Naive thymus-derived CD8-positive, alpha-beta T cell (primary cell): ENCODE data around the gene ZNF460. TPM values are rescaled to one million over a fixed set of nuclear protein-coding genes. Genes with fewer than 3 reads are reported as not detected.
A peak's percentile ranks its signal among the peaks of the same experiment; 100 is the strongest.
"Not testable (repeated sequence)": the region's sequence is repeated elsewhere in the genome, so short reads cannot be mapped to it uniquely, and the experiment has no call there.

Experiments
- ATAC-seq, 2 donors: fragments of 150-1000 bp; cut with Tn5 transposase in 1 of 2; sonication (Bioruptor Pico), chemical (Tn5 transposase) in 1 of 2; 1 replicate in 1 of 2; 2 replicates in 1 of 2; pipeline ENCODE4 v1.10.0; 2021; ENCODE audit warnings: mild to moderate bottlenecking in 2 of 2, moderate library complexity in 2 of 2
- POLR2A ChIA-PET: fragments of 350-600 bp; sonication (Branson Sonifier 250); formaldehyde crosslinking; loops from one replicate; lab custom pipeline; 2021; ENCODE audit warnings: antibody characterized with exemption; lab: Charles Lee
- DNase-seq, 10 donors: peaks; one replicate each; pipeline versions ENCODE4 v3.0.0 to v3.0.0-alpha.2; 2020 to 2022
- H3K27ac Mint-ChIP-seq, 10 donors: one replicate each; pipeline ENCODE4 v1.8.0; 2020 to 2022; ENCODE audit warnings: mild to moderate bottlenecking in 10 of 10, mixed read lengths in 10 of 10, moderate library complexity in 4 of 10, inconsistent platforms in 1 of 10
- H3K27me3 Mint-ChIP-seq, 5 donors: one replicate each; pipeline ENCODE4 v1.8.0; 2021 to 2022; ENCODE audit warnings: mixed read lengths in 5 of 5
- H3K36me3 Mint-ChIP-seq, 3 donors: one replicate each; pipeline ENCODE4 v1.8.0; 2020 to 2022; ENCODE audit warnings: mixed read lengths in 3 of 3, mild to moderate bottlenecking in 2 of 3, inconsistent platforms in 1 of 3
- H3K4me1 Mint-ChIP-seq, 4 donors: one replicate each; pipeline ENCODE4 v1.8.0; 2021 to 2022; ENCODE audit warnings: mixed read lengths in 4 of 4
- H3K4me3 Mint-ChIP-seq, 10 donors: one replicate each; pipeline ENCODE4 v1.8.0; 2020 to 2022; ENCODE audit warnings: mild to moderate bottlenecking in 10 of 10, mixed read lengths in 10 of 10, moderate library complexity in 6 of 10, inconsistent platforms in 1 of 10
- H3K9me3 Mint-ChIP-seq, 9 donors: one replicate each; pipeline ENCODE4 v1.8.0; 2020 to 2022; ENCODE audit warnings: mixed read lengths in 9 of 9, mild to moderate bottlenecking in 3 of 9, inconsistent platforms in 1 of 9, moderate library complexity in 1 of 9
- polyA plus RNA-seq, 3 donors: library from polyadenylated mRNA; unstranded; fragments of 300-500 nt; fragmentation: Illumina TruSeq; gene quantifications; one replicate each; pipeline ENCODE4 v1.2.3, GENCODE V29; 2021
- total RNA-seq, 8 experiments: library from RNA in 2 of 8; stranded (reverse) in 2 of 8; gene quantifications; one replicate each; pipeline ENCODE4 v1.2.3 and lab custom pipeline; 2021 to 2026

The ZNF460 gene
- total and polyA plus RNA-seq, 5 experiments from 2014 or later, result 5.4 to 85.3 (median 9.4) TPM

DNA sequence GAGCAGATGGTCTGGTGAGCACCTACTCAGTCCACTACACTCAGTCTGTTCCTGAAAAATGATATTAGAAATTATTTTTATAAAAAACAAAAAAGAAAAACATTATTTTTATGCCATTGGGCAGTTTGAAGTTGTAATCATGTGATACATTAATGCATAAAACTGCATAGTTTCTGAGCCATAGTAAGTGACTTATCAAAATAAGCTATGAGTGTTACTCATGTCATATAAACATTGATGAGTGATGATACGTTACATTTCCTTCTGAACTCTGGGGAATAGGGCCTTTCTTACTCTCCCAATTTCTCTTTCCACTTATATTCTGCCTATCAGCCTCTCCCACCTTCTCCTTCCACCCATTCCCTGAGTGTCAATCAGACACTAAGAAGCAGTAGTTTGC, 31.0 kb upstream of the ZNF460 start:
- POLR2A ChIA-PET, result no interaction called here
- Mint-ChIP-seq H3K27ac (no peak overlapping the region), H3K27me3 (no peaks in the 10 kb centered on the region), H3K36me3 (peaks cover 60 to 100% (median 94%) of the 10 kb centered on the region in 3 donors), H3K4me3 (no peak overlapping the region), H3K4me1 (peaks cover 2 to 14% (median 6%) of the 10 kb centered on the region in 4 donors), H3K9me3 (peaks cover 5 to 65% (median 35%) of the 10 kb centered on the region in 9 donors)
- no peak for DNase-seq
- no peak for ATAC-seq

DNA sequence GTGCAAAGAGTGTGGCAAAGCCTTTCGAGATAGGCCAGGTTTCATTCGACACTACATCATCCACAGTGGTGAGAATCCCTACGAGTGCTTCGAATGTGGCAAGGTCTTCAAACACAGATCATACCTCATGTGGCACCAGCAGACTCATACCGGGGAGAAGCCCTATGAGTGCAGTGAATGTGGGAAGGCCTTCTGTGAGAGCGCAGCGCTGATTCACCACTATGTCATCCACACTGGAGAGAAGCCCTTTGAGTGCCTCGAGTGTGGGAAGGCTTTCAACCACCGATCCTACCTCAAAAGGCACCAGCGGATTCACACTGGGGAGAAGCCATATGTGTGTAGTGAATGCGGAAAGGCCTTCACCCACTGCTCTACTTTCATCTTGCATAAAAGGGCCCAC, 26.5 kb upstream of the ZNF460 start:
- DNase-seq, ATAC-seq, H3K27me3 Mint-ChIP-seq, H3K4me1 Mint-ChIP-seq, H3K27ac Mint-ChIP-seq, POLR2A ChIA-PET, H3K4me3 Mint-ChIP-seq: not testable (repeated sequence)
- Mint-ChIP-seq H3K36me3 (peaks cover 66 to 85% (median 83%) of the 10 kb centered on the region in 3 donors), H3K9me3 (peaks cover 21 to 87% (median 45%) of the 10 kb centered on the region in 9 donors)

DNA sequence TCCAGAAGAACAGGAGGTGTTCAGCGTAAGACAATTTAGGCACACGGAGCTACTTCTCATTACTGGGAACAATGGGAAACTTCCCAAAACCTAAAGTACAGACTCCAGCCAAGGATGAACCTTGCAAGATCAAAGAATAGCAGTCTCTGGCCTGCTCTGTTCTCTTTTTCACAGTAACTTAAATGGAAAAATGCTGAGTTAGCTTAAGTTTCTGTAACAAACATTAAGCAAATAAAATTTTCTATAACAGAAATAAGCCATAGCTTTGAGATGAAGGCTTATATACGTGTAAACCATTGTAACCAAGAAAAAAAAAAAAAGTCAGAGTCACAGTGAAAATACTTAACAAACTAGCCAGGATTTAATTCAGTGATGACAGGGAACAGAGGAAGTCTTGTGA, 18.2 kb upstream of the ZNF460 start:
- ATAC-seq, result no peak
- Mint-ChIP-seq H3K4me1 (peaks cover 0 to 10% (median 1%) of the 10 kb centered on the region in 4 donors), H3K9me3 (peaks cover 16 to 93% (median 55%) of the 10 kb centered on the region in 9 donors), H3K4me3 (no peak overlapping the region), H3K36me3 (peaks cover 45 to 69% (median 60%) of the 10 kb centered on the region in 3 donors), H3K27me3 (no peaks in the 10 kb centered on the region), H3K27ac (no peak overlapping the region)
- no peak for DNase-seq
- POLR2A ChIA-PET, result no interaction called here

DNA sequence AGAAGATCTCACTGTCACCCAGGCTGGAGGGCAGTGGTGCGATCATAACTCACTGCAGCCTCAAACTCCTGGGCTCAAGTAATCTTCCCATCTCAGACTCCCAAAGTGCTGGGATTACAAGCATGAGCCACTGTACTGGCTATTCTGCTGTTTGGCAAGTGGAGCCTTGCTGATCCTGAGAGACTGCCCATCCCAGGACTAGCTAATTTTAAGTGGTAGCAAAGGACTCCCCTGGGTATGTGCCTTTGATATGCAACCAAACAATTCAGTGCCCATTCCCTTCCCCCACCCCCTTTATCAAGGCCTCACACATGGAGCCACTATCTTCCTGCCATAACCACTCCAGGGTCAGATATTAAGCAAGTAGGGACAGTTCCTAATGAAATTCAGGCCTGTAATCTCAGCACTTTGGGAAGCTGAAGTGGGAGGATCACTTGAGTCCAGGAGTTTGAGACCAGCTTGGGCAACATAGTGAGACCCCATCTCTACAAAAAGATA, 17.0 kb upstream of the ZNF460 start:
- Mint-ChIP-seq H3K36me3 (peaks cover 38 to 71% (median 64%) of the 10 kb centered on the region in 3 donors), H3K4me1 (peaks cover 0 to 10% (median 1%) of the 10 kb centered on the region in 4 donors), H3K4me3 (no peak overlapping the region), H3K27me3 (no peaks in the 10 kb centered on the region), H3K27ac (no peak overlapping the region), H3K9me3 (peaks cover 13 to 90% (median 55%) of the 10 kb centered on the region in 9 donors)
- POLR2A ChIA-PET, result interaction anchor here (0.6 kb wide), 1 partner anchor 927 kb away, joined by 5 read pairs; no protein-coding TSS in a partner anchor
- DNase-seq (no peak), ATAC-seq (no peak)

DNA sequence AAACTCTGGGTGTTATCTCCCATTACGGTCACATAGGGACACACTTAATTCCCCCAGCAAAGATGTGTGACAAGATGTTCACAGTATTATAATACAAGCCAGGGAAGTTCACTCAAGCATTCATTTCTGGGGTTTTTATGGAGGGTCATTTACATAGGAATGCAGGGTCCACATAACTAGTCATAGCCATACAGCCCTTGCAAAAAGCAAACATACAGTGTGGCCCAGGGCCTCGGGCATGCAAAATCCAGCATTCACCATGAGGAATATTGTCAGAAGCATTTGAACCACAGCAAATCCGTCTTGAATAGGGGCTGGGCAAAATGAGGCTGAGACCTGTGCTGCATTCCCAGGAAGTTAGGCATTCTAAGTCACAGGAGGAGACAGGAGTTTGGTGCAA, 13.0 kb upstream of the ZNF460 start:
- H3K9me3 Mint-ChIP-seq, result peaks cover 0 to 65% (median 37%) of the 10 kb centered on the region in 9 donors
- H3K36me3 Mint-ChIP-seq, result peaks cover 25 to 59% (median 48%) of the 10 kb centered on the region in 3 donors
- POLR2A ChIA-PET, result no interaction called here
- no peaks in the 10 kb centered on the region for H3K27me3 Mint-ChIP-seq
- no peak overlapping the region for H3K4me3 Mint-ChIP-seq
- ATAC-seq (no peak), DNase-seq (no peak)
- peaks cover 0 to 5% (median under 1%) of the 10 kb centered on the region in 4 donors for H3K4me1 Mint-ChIP-seq
- H3K27ac Mint-ChIP-seq, result no peak overlapping the region

DNA sequence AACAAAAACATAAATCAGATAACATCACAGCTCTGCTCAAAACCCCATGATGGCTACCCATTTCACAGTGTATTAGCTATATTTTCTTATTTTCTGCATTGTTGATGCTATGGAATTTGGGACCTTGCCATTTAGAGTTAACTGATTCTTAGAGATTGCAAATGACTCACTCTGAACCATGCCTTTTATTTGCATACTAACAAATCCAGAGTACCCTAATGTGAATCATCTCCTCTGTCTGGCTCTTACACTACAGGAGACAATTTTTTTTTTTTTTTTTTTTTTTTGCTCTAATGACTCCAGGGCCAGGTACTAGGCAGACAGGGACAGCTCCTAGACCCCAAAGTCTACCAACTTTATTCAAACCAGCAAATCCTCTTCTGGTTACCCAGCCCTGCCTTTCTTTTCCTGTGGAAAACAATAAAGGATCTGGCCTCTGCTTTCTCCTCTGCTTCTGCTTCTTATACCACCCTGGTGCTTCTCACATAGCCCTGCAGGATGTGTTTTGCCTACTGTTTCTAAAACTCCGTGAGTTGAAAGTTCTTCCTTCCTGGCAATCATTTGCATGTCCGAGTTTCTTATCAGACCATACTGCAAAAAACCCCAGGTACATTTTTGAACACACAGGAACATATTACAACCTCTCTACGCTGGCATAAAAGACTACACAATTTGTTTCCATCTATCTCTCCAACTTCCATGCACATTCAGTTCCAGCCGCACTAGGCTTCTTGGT, 10.6 kb upstream of the ZNF460 start:
- H3K4me1 Mint-ChIP-seq, result peaks cover 0 to 5% (median 1%) of the 10 kb centered on the region in 4 donors
- H3K9me3 Mint-ChIP-seq, result peaks cover 0 to 49% (median 39%) of the 10 kb centered on the region in 9 donors
- no peak for DNase-seq
- POLR2A ChIA-PET, result no interaction called here
- H3K27me3 Mint-ChIP-seq, result no peaks in the 10 kb centered on the region
- H3K27ac Mint-ChIP-seq, result no peak overlapping the region
- no peak for ATAC-seq
- no peak overlapping the region for H3K4me3 Mint-ChIP-seq
- H3K36me3 Mint-ChIP-seq, result peaks cover 32 to 58% (median 51%) of the 10 kb centered on the region in 3 donors

DNA sequence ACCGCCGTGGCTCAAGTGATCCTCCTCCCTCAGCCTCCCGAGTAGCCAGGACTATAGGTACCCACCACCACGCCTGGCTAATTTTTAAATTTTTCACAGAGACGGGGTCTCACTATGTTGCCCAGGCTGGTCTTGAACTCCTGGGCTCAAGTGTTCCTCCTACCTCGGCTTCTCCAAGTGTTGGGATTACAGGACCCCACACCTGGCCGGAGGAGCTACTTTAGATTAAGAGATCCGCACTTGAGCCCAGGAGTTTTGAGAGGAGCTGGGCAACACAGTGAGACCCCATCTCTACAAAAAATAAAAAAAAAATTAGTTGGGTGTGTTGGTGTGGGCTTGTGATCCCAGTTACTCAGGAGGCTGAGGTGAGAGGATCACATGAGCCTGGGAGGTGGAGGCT, 9.0 kb upstream of the ZNF460 start:
- Mint-ChIP-seq H3K4me3 (no peak overlapping the region), H3K27me3 (no peaks in the 10 kb centered on the region), H3K4me1 (peaks cover 0 to 3% (median 1%) of the 10 kb centered on the region in 4 donors), H3K9me3 (peaks cover 0 to 34% (median 25%) of the 10 kb centered on the region in 9 donors), H3K36me3 (peaks cover 38 to 65% (median 44%) of the 10 kb centered on the region in 3 donors), H3K27ac (no peak overlapping the region)
- ATAC-seq (no peak), DNase-seq (no peak)
- POLR2A ChIA-PET, result no interaction called here

DNA sequence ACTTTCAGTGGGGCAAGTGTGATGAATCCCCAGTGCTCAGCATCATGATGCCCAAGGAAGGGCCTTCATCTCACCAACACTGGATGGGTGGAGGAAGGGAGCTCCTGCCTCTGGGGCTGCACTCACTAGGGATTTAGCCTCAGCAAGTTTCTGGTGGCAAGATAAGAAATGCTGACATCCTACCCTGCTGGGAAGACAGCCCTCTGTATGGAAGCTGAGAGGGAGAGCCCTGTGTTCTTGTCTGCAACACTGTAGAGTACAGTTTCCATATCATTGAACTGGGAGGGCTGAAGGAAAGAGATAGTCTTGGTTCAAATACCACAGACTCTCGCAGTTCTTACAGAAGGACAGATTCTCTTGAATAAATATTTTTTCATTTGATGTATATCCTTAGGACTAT, 7.3 kb upstream of the ZNF460 start:
- H3K9me3 Mint-ChIP-seq, result peaks cover 0 to 27% (median 17%) of the 10 kb centered on the region in 9 donors
- H3K27me3 Mint-ChIP-seq, result no peaks in the 10 kb centered on the region
- POLR2A ChIA-PET, result no interaction called here
- H3K4me1 Mint-ChIP-seq, result peaks cover 0 to 3% (median 0%) of the 10 kb centered on the region in 4 donors
- DNase-seq, result no peak
- H3K4me3 Mint-ChIP-seq, result no peak overlapping the region
- H3K36me3 Mint-ChIP-seq, result peaks cover 22 to 59% (median 46%) of the 10 kb centered on the region in 3 donors
- H3K27ac Mint-ChIP-seq, result peak overlapping the region in 1 of 10 donors; percentile 69
- ATAC-seq, result no peak

DNA sequence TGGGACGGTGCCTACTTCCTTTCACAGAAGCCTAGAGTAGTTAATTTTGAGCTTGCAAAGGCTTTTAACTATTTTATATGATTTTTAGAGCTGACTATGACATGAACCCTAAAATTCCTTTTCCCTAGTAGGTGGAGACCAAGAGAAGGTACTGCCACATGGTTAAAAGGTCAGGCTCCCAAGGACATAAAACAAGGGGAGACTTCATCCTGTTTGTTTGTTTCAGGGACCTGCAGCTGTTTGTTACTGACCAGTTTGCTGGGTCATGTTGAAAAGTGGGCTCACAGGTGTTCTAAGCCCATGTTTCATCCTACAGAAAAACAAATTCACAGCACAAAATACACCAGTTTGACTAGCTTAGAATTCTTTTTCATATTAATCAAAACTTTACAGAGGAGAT, 3.9 kb upstream of the ZNF460 start:
- H3K4me3 Mint-ChIP-seq, result no peak overlapping the region
- DNase-seq, result no peak
- H3K4me1 Mint-ChIP-seq, result peaks cover 6 to 8% (median 7%) of the 10 kb centered on the region in 4 donors
- H3K36me3 Mint-ChIP-seq, result peaks cover 9 to 47% (median 31%) of the 10 kb centered on the region in 3 donors
- ATAC-seq, result no peak
- POLR2A ChIA-PET, result no interaction called here
- H3K9me3 Mint-ChIP-seq, result peaks cover 0 to 17% (median 6%) of the 10 kb centered on the region in 9 donors
- H3K27ac Mint-ChIP-seq, result no peak overlapping the region
- H3K27me3 Mint-ChIP-seq, result no peaks in the 10 kb centered on the region

DNA sequence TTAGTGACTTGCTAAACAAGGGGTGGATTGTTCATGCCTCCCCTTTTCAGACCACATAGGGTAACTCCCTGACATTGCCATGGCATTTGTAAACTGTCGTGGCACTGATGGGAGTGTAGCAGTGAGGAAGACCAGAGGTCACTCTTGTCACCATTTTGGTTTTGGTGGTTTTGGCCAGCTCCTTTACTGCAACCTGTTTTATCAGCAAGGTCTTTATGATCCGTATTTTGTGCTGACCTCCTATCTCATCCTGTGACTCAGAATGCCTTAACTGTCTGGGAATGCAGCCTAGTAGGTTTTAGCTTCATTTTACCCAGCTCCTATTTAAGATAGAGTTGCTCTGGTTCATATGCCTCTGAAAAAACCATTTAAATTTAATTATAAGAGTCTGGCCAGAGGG, 1.8 kb upstream of the ZNF460 start:
- Mint-ChIP-seq H3K36me3 (peaks cover 0 to 42% (median 34%) of the 10 kb centered on the region in 3 donors), H3K4me1 (peaks cover 16 to 27% (median 23%) of the 10 kb centered on the region in 4 donors), H3K27ac (peak overlapping the region in 2 of 10 donors; percentile 15 to 64), H3K4me3 (peak overlapping the region in 2 of 10 donors; percentile 26 to 38)
- POLR2A ChIA-PET, result interaction anchor here (0.7 kb wide), 1 partner anchor 198 kb away, joined by 8 read pairs; no protein-coding TSS in a partner anchor
- not testable (repeated sequence) for H3K9me3 Mint-ChIP-seq, ATAC-seq, H3K27me3 Mint-ChIP-seq, DNase-seq

DNA sequence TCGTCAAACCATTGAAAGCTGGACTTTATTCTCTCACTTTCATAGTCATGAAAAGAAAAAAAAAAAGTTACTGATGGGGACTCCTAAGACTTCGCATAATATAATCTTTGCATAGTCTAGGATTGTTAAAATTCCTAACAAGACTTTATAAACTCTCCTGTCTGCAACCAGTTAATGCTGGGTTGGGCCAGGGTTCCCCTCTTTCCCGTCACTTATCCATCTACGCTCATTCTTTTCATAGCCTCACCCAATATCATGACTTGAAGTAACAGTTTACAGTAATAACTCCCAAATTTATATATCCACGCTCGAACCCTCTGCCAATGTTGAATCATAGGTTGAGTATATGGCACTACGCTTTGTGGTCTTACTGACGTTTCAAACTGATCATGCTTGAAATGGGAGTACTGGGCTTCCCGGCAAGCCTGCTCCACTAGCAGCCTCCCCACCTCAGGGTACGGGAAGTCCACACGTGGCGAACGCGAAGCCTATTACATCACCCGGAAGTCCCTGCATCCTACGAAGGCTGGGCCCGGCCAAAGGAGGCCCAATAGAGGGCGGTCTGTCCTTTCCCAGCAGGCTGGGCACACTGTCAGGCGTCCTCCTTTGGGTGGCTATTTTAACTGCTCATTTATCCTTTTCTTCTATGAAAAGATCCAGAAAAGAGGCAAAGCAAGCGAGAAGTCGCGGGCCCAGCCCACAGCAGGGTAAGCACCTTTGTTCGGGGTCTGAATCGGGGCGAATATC, 694 bp upstream of the ZNF460 start:
- H3K9me3 Mint-ChIP-seq, result peaks cover 0 to 5% (median 0%) of the 10 kb centered on the region in 9 donors

DNA sequence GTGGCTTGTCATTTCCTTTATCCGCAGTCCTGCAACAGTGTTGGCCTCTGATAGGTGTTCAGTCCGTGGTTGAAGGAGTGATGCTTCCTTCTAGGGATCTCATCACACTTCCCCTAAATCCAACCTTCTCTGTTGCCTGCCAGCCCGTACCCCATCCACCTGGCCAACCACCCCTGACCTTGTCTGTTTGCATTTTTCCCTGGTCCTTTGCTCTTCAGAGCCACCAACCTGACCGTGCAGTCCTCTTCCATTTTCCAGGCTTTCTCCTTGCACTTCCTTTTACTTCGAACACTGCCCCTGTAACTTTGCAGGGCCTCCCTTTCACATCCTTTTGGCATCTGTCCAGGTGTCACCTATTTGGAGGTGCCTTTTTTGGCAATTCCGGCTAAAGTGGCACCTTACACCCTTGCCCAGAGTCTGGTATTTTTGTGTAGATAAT, 696 bp downstream of the ZNF460 start:
- DNase-seq (peak in 9 of 10 donors; percentile 6 to 68 (median 40)), ATAC-seq (no peak)
- peaks cover 22 to 42% (median 35%) of the 10 kb centered on the region in 4 donors for H3K4me1 Mint-ChIP-seq
- no peak overlapping the region for H3K27ac Mint-ChIP-seq
- H3K36me3 Mint-ChIP-seq, result peaks cover 8 to 40% (median 38%) of the 10 kb centered on the region in 3 donors
- H3K9me3 Mint-ChIP-seq, result peaks cover 0 to 14% (median 0%) of the 10 kb centered on the region in 9 donors
- no peaks in the 10 kb centered on the region for H3K27me3 Mint-ChIP-seq
- H3K4me3 Mint-ChIP-seq, result no peak overlapping the region
- POLR2A ChIA-PET, result interaction anchor here (0.6 to 1.5 kb wide), 3 partner anchors 9 to 721 kb away, joined by 3 to 4 read pairs (median 4); partner anchors contain the start of gene ZNF606

More for the DNA sequence above, 694 bp upstream of the ZNF460 start:
- Mint-ChIP-seq H3K36me3 (peaks cover 0 to 37% (median 36%) of the 10 kb centered on the region in 3 donors), H3K4me3 (peak overlapping the region in 1 of 10 donors; percentile 39), H3K4me1 (peaks cover 16 to 34% (median 28%) of the 10 kb centered on the region in 4 donors), H3K27ac (peak overlapping the region in 1 of 10 donors; percentile 69), H3K27me3 (no peaks in the 10 kb centered on the region)
- DNase-seq (peak in 8 of 10 donors; percentile 53 to 91 (median 74)), ATAC-seq (peak; percentile 73 to 74)
- POLR2A ChIA-PET, result interaction anchor here (1.1 to 1.8 kb wide), 2 partner anchors 39 to 71 kb away, joined by 5 to 11 read pairs; partner anchors contain the start of genes ZNF304 and ZNF805
